HCEC 1CT (cell line): ENCODE measurements around the gene AQP12B.

ENCODE experiments used
- DNase-seq: peaks from one replicate; pipeline ENCODE4 v3.0.0-alpha.2; 2017

Gene AQP12B

GRCh38 chr2:240717681-240718581 lies 35.2 kb upstream of the AQP12B start:
- DNase-seq, result no peak

- DNase-seq, result no peak
These were observed 34.5 kb upstream of the AQP12B start for GRCh38 chr2:240717181-240717641.

DNA sequence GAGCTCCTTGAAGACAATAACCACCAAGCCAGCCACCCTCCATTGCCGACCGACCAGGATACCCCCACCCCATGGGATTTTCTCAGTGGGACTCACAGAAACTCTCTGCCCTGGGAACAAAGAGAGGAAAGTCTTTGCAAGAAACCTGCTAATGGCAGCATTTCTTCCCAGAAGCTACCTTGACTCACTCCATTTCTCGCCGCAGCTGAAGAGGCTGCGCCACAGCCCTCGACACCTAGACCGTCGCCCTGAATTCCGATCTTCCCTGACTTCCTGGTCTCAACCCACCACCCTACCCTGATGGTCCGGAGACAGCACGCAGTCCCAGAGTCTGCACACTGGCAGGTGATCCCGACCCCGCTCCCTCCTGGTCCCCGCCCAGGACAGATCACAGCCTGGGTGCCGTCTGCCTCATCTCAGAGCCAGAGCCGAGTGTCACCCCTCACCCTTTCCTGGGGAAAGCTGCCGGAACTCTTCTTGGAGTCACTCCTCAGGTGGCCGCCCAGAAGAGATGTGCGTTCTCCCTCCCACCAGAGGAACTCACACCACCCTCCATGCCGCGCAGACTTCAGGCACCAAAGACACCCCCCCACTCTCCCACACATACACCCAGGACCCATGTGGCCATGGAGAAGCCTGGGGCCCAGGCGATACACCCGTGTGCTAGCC lies 33.6 kb upstream of the AQP12B start:
- no peak for DNase-seq

GRCh38 chr2:240714747-240715725 lies 32.4 kb upstream of the AQP12B start:
- DNase-seq, result no peak

DNA sequence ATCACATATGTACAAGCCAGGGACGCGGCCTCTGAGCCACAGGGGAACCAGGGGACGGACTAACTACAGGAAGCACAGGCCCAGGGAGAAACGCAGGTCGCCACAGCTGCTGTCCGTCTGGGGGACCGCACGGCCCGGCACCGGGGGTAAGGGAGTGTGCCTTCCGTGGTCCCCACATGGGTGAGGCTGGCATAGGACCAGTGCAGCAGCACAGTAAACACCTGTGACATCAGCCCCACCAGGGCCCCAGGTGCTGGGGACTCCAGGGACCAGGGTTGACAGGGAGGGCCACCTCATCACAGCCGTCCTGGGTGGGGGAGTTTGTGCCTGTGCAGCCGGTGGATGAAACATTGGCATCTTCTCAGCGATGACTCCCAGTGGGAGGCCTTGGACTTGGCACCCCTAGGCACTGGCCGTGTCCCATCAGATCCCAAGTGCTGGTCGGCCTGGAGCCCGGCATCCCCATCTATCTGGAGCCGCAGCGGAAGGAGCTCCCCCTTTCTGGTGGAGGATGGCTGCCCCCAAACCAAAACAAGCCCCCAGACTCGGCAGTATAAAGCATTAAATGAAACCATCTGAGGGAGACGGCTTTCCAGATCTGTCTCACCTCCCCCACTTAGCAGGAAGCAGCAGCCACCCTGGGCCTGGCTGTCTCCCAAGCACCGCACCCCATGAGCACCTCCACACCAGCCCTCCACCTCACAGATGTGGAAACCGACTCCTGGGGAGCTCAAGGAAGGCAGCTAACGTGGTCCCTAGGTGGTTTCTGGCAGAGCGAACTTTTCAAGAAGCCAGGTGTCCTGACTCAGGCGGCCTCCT lies 31.5 kb upstream of the AQP12B start:
- DNase-seq, result no peak

GRCh38 chr2:240713071-240713927 lies 30.6 kb upstream of the AQP12B start:
- DNase-seq, result no peak

GRCh38 chr2:240712121-240712520 lies 29.4 kb upstream of the AQP12B start:
- DNase-seq, result no peak

- no peak for DNase-seq
These were observed 29.0 kb upstream of the AQP12B start for GRCh38 chr2:240711701-240712100.

- DNase-seq, result no peak
These were observed 28.6 kb upstream of the AQP12B start for GRCh38 chr2:240711296-240711695.

- no peak for DNase-seq
These were observed 25.8 kb upstream of the AQP12B start for GRCh38 chr2:240708457-240708856.

DNA sequence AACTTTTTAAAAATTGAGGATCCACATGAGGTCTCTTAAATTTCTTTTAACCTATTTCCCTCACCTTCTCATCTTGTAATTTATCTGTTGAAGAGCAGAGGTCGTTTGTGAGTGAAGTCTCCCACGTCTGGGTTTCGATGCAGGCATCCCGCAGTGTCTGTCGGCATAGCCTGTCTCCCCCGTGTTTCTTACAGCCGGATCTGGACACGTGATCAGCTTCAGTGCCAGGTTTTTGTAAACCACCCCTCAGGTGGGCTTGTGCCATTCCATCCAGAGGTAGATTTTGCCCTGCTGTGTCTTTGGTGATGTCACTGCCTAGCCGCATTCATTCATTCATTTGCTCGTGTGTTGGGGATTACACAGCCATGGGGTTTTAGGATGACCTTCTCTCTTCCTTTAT lies 25.1 kb upstream of the AQP12B start:
- no peak for DNase-seq

GRCh38 chr2:240707043-240707756 lies 24.5 kb upstream of the AQP12B start:
- no peak for DNase-seq

DNA sequence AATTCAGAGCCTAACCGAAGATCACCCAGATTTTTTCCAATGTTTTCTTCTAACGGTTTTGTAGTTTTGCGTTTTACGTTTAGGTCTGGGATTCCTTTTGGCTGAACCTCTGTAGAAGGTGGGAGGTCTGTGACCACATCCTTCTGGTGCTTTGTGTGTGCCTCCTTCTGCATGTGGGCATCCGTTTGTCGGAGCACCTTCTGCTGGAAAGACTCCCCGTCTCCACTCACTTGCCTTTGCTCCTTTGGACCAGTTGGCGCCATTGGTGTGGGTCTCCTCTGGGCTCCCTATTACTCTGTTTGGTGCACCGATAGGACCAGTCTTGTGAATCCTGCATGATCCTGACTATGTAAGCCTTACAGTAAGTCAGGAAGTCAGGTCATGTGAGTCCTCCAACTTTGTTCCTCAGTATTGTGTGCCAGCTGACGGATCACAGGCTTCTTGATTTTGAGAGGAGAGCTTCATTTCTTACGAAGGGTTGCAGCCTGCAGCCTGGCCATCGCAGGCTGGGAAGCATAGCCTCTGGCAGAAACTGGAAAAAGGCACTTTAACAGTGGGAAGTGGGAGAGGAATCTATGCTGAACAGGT lies 22.6 kb upstream of the AQP12B start:
- DNase-seq, result no peak

- no peak for DNase-seq
These were observed 22.0 kb upstream of the AQP12B start for GRCh38 chr2:240704651-240705050.

DNA sequence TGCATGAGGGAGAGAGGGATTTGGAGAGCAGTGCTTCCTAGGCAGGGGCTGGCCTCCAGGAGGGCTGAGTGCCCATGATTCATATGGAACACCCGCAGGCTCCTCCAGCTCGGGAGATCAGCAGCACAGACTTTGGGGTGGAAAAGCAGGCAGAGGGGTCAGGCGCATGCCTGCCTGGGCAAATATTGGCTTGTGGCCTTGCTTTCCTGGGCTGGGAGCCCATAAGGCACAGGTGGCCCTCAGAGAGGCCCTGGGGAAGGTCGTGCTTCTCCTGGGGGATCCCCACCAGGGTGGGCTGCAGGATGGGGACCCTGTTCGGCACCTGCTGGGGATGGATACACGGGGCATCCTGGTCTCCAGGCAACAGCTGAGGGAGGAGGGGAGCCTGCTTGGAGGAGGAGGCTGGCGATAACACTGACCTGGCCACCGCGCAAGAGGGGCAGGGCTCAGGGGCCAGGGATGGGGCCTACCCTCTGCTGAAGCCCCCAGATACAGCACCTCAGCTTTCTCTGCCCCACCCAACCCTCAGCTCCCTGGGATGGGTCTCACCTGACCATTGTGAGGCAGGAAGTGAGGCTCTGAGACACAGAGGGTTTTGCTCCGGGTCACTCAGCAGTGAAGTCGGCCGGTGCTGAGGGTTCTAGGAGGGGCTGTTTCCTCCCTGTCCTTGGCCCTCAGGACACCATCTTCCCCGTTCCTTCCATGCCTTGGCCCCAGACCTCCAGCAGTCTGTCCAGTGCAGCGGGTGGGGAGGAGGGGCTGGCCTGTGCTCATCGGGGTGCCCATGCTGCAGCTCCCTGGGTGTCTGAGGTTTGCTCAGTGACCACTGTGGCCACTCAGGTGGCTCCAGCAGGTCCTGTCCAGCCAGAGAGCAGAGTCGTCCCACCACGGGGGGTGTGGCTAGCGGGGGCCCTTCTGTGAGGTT lies 21.0 kb upstream of the AQP12B start:
- no peak for DNase-seq

- no peak for DNase-seq
These were observed 19.9 kb upstream of the AQP12B start for GRCh38 chr2:240702640-240703011.

GRCh38 chr2:240701736-240702639 lies 19.3 kb upstream of the AQP12B start:
- no peak for DNase-seq
